ENCODE data around the gene PSMB10.

PSMB10 gene

GRCh38 chr16:67888331-67888730 lies 48.3 kb downstream of the PSMB10 start:
- no peak for DNase-seq

- no peak for DNase-seq
These were observed 50.3 kb downstream of the PSMB10 start for GRCh38 chr16:67886387-67886786.

- DNase-seq, result no peak
These were observed 50.7 kb downstream of the PSMB10 start for GRCh38 chr16:67885976-67886375.

- no peak for DNase-seq
These were observed 51.1 kb downstream of the PSMB10 start for GRCh38 chr16:67885545-67885944.

GRCh38 chr16:67884684-67885083 lies 52.0 kb downstream of the PSMB10 start, which contains the start of gene NRN1L:
Gene NRN1L, plus strand, starts transcription at chr16:67884885. Its CDS starts 19 bp downstream, at chr16:67884904.
- no peak for DNase-seq

Data from activated CD4-positive, alpha-beta T cell treated with anti-CD3 and anti-CD28 coated beads for 4 hours (primary cell).